ENCODE results near the gene NINJ2.

NINJ2 gene

GRCh38 chr12:544941-545635 is 118.2 kb downstream of the NINJ2 start:
- no peak for DNase-seq (ENCODE audit: low read depth)
- no peak for TF ChIP-seq CTCF (IDR thresholded peaks at IDR 0.05; ENCODE audit: insufficient read depth, low read depth, low read length, missing control alignments)

GRCh38 chr12:544142-544541 is 119.1 kb downstream of the NINJ2 start:
- H3K4me3 ChIP-seq (ENCODE audit: low read depth, low read length) = no peak overlapping the region
- no peak for TF ChIP-seq CTCF (IDR thresholded peaks at IDR 0.05; ENCODE audit: insufficient read depth, low read depth, low read length, missing control alignments)

More at GRCh38 chr12:544941-545635, 118.2 kb downstream of the NINJ2 start:
- no peak overlapping the region for H3K4me3 ChIP-seq (ENCODE audit: low read depth, low read length)

GRCh38 chr12:543114-543451 is 120.2 kb downstream of the NINJ2 start:
- H3K4me3 ChIP-seq (ENCODE audit: low read depth, low read length) = no peak overlapping the region
- TF ChIP-seq CTCF (IDR thresholded peaks at IDR 0.05; ENCODE audit: insufficient read depth, low read depth, low read length, missing control alignments) = no peak
- DNase-seq (ENCODE audit: low read depth) = no peak

More at GRCh38 chr12:544142-544541, 119.1 kb downstream of the NINJ2 start:
- DNase-seq (ENCODE audit: low read depth) = no peak

GRCh38 chr12:542395-543113 is 120.7 kb downstream of the NINJ2 start:
- TF ChIP-seq CTCF (IDR thresholded peaks at IDR 0.05; ENCODE audit: insufficient read depth, low read depth, low read length, missing control alignments) = no peak
- H3K4me3 ChIP-seq (ENCODE audit: low read depth, low read length) = no peak overlapping the region
- no peak for DNase-seq (ENCODE audit: low read depth)

- H3K4me3 ChIP-seq (ENCODE audit: low read depth, low read length) = no peak overlapping the region
- DNase-seq (ENCODE audit: low read depth) = no peak
- TF ChIP-seq CTCF (IDR thresholded peaks at IDR 0.05; ENCODE audit: insufficient read depth, low read depth, low read length, missing control alignments) = no peak
These were observed 121.4 kb downstream of the NINJ2 start for GRCh38 chr12:541676-542324.

- H3K4me3 ChIP-seq (ENCODE audit: low read depth, low read length) = no peak overlapping the region
- DNase-seq (ENCODE audit: low read depth) = no peak
- TF ChIP-seq CTCF (IDR thresholded peaks at IDR 0.05; ENCODE audit: insufficient read depth, low read depth, low read length, missing control alignments) = no peak
These were observed 123.5 kb downstream of the NINJ2 start for GRCh38 chr12:539540-540310.
